Uterus (tissue), 4 donors: ENCODE measurements around the gene FCF1. TPM values are rescaled to one million over a fixed set of nuclear protein-coding genes. Genes with fewer than 3 reads are reported as not detected.

ENCODE experiments used
- DNase-seq, 2 donors: peaks; one replicate each; pipeline ENCODE4 v3.0.0-alpha.2; 2019 to 2020
- H3K27ac ChIP-seq, 2 donors: fragments of 200-600 bp; sonication (generic); 1 replicate in 1 of 2; 2 replicates in 1 of 2; pipeline ENCODE4 v1.5.1; 2016 to 2018
- H3K27me3 ChIP-seq, 2 donors: fragments of 200-600 bp; sonication (generic); one replicate each; pipeline ENCODE4 v1.5.1; 2018 to 2019; ENCODE audit warnings: control low read depth in 1 of 2
- H3K36me3 ChIP-seq, 2 donors: fragments of 200-600 bp; sonication (generic); one replicate each; pipeline ENCODE4 v1.5.1; 2019; ENCODE audit warnings: control low read depth in 1 of 2
- H3K4me1 ChIP-seq, 2 donors: fragments of 200-600 bp; sonication (generic); one replicate each; pipeline ENCODE4 v1.5.1; 2018 to 2019; ENCODE audit warnings: control low read depth in 1 of 2
- H3K4me3 ChIP-seq, 2 donors: fragments of 200-600 bp; sonication (generic); 1 replicate in 1 of 2; 2 replicates in 1 of 2; pipeline ENCODE4 v1.5.1; 2018 to 2019; ENCODE audit warnings: mild to moderate bottlenecking in 1 of 2
- H3K9me3 ChIP-seq, 2 donors: fragments of 200-600 bp; sonication (generic); one replicate each; pipeline ENCODE4 v1.5.1; 2019; ENCODE audit warnings: control low read depth in 1 of 2
- POLR2A ChIP-seq, 2 donors: fragments of 450-650 bp; IDR thresholded peaks; one replicate each; pipeline ENCODE4 v1.6.1; 2016; ENCODE audit warnings: antibody characterized with exemption in 2 of 2, mild to moderate bottlenecking in 1 of 2, moderate library complexity in 1 of 2
- intact Hi-C: fragments of 100-400 bp; cut with DNase I; formaldehyde crosslinking; loops from one replicate; pipeline ENCODE4 v1.15.1; 2023; ENCODE audit warnings: low total_unique reads
- total RNA-seq, 4 donors: library from RNA; depleted of rRNA in 3 of 4; stranded (reverse); fragments of >200 nt in 3 of 4; gene quantifications; one replicate each; pipeline versions ENCODE4 v1.1.0 to v1.2.4, GENCODE V29; 2014 to 2023
- TF ChIP-seq, protein P1 (sequence below), 4 experiments: fragments of 200-600 bp in 2 of 4; fragments of 450-650 bp in 2 of 4; sonication (generic) in 2 of 4; IDR thresholded peaks; one replicate each; pipeline ENCODE4 v1.5.1; 2016 to 2019; ENCODE audit warnings: antibody characterized with exemption in 4 of 4, mild to moderate bottlenecking in 2 of 4, moderate library complexity in 1 of 4
- donor health status: DM: yes; HTN: yes; CAD: no.

The FCF1 gene
- total RNA-seq, 4 donors from 2014 or later = 6.4 to 116 (median 46.6) TPM

DNA sequence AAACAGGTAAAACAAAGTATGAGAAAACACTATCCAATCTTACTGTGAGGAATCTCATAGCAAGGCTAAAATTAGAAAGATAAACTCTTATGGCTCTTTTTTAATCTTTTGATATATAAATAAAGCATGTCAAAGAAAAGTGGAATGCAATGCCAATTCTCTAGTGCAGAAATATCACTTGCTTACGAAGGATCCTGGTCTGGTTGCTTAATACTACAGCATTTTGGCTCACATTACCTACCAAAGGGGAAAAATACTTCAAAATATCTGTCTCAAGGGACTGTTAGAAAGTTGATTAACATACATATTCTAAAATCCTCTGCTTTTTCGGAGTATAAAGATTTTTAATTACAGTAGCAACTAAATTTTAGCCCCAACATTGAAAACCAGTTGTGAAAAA is 21.5 kb upstream of the FCF1 start:
- H3K27ac ChIP-seq = peak overlapping the region; percentile 6 to 30

DNA sequence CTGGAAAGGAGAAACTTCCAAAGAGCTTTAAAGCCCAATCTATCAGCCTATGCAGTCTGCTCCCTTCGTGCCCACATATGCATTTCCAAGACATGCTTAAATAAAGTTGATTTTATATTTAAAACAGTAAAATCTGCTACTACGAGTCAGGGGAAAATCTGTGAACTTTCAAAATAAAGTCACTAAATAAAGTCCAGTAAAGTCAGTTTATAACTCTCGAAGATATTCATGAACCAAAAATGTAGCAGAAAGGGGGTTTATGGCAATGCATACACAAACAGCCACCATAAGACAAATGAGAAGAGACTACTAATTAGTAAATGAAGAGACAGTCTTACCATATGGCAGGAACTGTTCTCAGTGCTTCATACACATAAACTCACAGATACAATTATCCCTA is 19.8 kb upstream of the FCF1 start:
- Histone ChIP-seq H3K36me3 (no peaks in the 10 kb centered on the region), H3K27ac (no peak overlapping the region), H3K27me3 (no peaks in the 10 kb centered on the region), H3K4me3 (no peak overlapping the region), H3K9me3 (no peaks in the 10 kb centered on the region), H3K4me1 (no peaks in the 10 kb centered on the region)
- intact Hi-C loops = no loop called here
- no peak for TF ChIP-seq POLR2A (IDR thresholded peaks at IDR 0.05)
- TF ChIP-seq, protein P1, sequence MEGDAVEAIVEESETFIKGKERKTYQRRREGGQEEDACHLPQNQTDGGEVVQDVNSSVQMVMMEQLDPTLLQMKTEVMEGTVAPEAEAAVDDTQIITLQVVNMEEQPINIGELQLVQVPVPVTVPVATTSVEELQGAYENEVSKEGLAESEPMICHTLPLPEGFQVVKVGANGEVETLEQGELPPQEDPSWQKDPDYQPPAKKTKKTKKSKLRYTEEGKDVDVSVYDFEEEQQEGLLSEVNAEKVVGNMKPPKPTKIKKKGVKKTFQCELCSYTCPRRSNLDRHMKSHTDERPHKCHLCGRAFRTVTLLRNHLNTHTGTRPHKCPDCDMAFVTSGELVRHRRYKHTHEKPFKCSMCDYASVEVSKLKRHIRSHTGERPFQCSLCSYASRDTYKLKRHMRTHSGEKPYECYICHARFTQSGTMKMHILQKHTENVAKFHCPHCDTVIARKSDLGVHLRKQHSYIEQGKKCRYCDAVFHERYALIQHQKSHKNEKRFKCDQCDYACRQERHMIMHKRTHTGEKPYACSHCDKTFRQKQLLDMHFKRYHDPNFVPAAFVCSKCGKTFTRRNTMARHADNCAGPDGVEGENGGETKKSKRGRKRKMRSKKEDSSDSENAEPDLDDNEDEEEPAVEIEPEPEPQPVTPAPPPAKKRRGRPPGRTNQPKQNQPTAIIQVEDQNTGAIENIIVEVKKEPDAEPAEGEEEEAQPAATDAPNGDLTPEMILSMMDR (IDR thresholded peaks at IDR 0.05) = no peak
- DNase-seq = no peak

More for the DNA sequence above, 21.5 kb upstream of the FCF1 start:
- intact Hi-C loops = no loop called here
- no peaks in the 10 kb centered on the region for H3K4me1 ChIP-seq
- DNase-seq = no peak
- no peaks in the 10 kb centered on the region for H3K36me3 ChIP-seq
- H3K4me3 ChIP-seq = no peak overlapping the region
- TF ChIP-seq POLR2A (IDR thresholded peaks at IDR 0.05) = no peak
- TF ChIP-seq, protein P1 (IDR thresholded peaks at IDR 0.05) = no peak
- H3K27me3 ChIP-seq = no peaks in the 10 kb centered on the region
- no peaks in the 10 kb centered on the region for H3K9me3 ChIP-seq

DNA sequence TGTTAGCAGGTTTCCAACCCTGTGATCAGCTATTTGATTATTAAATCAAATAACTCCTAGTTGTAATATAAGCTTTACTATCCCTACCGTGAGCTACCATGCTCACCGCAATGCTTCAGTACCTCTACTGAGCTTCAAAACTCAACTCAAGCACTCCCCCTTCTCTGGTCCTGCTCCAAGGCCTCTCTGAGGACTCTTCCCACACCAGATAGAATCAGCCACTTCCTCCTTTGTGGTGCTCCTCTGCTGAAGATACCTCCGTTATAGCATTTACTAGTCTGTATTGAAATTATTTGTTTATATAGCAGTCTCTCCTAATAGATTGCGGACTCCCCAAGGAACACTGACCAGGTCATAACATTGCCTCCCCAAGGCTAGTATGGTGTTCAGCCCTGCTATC is 17.5 kb upstream of the FCF1 start:
- no peak for DNase-seq
- no peaks in the 10 kb centered on the region for H3K36me3 ChIP-seq
- no peak overlapping the region for H3K27ac ChIP-seq
- H3K9me3 ChIP-seq = no peaks in the 10 kb centered on the region
- H3K4me3 ChIP-seq = no peak overlapping the region
- no peaks in the 10 kb centered on the region for H3K4me1 ChIP-seq
- intact Hi-C loops = no loop called here
- TF ChIP-seq POLR2A (IDR thresholded peaks at IDR 0.05) = no peak
- H3K27me3 ChIP-seq = no peaks in the 10 kb centered on the region

DNA sequence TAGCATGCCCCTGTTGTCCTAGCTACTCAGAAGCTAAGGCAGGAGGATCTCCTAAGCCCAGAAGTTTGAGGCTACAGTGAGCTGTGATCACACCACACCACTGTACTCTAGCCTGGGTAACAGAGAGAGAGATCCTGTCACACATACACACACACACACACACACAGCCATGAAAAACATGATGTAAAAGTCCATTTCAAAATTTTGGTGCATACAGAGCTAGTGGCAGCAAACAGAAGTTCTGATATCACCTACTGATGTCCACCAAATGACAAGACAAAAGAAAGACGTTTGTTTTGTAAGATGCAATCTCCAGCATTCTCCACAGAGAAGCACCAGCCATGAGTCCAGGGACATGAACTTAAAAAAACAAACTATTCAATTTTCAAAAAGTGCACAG is 15.9 kb upstream of the FCF1 start:
- no peaks in the 10 kb centered on the region for H3K9me3 ChIP-seq
- no peaks in the 10 kb centered on the region for H3K4me1 ChIP-seq
- H3K36me3 ChIP-seq = no peaks in the 10 kb centered on the region
- no peak overlapping the region for H3K4me3 ChIP-seq
- H3K27me3 ChIP-seq = no peaks in the 10 kb centered on the region
- DNase-seq = no peak
- H3K27ac ChIP-seq = no peak overlapping the region
- intact Hi-C loops = no loop called here
- TF ChIP-seq, protein P1 (IDR thresholded peaks at IDR 0.05) = no peak
- TF ChIP-seq POLR2A (IDR thresholded peaks at IDR 0.05) = no peak

DNA sequence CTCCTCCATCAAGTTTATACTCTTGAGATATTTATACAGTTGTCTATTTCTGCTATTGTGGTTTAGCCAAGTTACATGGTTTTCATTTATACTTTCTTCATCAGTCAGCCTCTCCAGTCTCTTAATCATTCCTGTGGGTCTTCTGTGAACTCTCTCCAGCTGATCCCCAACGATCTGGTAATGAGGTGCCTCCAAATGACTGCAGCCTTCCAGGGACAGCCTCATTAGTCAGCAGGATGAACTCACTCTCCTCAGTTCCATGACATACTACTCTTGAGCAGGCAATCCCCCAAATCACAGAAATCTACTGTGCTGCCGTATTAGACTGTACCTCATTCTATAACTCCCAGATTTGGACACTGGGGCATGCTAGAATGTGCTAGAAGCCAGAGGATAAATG is 15.4 kb upstream of the FCF1 start:
- no peak for DNase-seq
- Histone ChIP-seq H3K27me3 (no peaks in the 10 kb centered on the region), H3K9me3 (no peaks in the 10 kb centered on the region), H3K4me3 (no peak overlapping the region), H3K36me3 (no peaks in the 10 kb centered on the region), H3K27ac (no peak overlapping the region), H3K4me1 (no peaks in the 10 kb centered on the region)
- no peak for TF ChIP-seq POLR2A (IDR thresholded peaks at IDR 0.05)
- TF ChIP-seq, protein P1 (IDR thresholded peaks at IDR 0.05) = no peak
- intact Hi-C loops = no loop called here

DNA sequence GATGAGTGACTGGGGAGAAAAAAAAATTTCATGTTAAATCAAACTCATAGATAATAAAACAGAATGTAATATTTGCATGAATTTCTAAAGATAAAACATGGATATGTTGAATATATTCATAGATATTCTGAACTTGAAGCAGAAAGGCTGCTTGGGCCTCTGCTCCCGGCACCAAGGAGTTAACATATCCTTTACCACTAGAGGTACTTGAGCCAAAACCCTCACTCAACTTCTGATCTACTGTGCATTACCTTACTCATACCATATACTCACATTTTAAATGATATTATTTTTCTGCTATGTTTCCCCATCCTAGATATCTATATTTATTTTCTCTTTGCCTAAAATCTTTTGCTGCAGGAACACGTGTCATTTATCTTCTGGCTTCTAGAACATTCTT is 15.0 kb upstream of the FCF1 start:
- Histone ChIP-seq H3K36me3 (no peaks in the 10 kb centered on the region), H3K9me3 (no peaks in the 10 kb centered on the region), H3K27me3 (no peaks in the 10 kb centered on the region), H3K27ac (no peak overlapping the region), H3K4me3 (no peak overlapping the region), H3K4me1 (no peaks in the 10 kb centered on the region)
- DNase-seq = no peak
- intact Hi-C loops = no loop called here
- TF ChIP-seq, protein P1 (IDR thresholded peaks at IDR 0.05) = no peak
- TF ChIP-seq POLR2A (IDR thresholded peaks at IDR 0.05) = no peak
